PC-3 (cell line): ENCODE results near the gene TCP1. TPM values are rescaled to one million over a fixed set of nuclear protein-coding genes. Genes with fewer than 3 reads are reported as not detected.
"Not testable (repeated sequence)": the region's sequence is repeated elsewhere in the genome, so short reads cannot be mapped to it uniquely, and the experiment has no call there.

ENCODE experiments used
- ATAC-seq: fragments of 200-7000 bp; cut with Tn5 transposase; 2 replicates; pipeline ENCODE4 v1.9.1; 2020; ENCODE audit warnings: mild to moderate bottlenecking, moderate library complexity
- BruUV-seq: library from RNA; stranded (reverse); fragments of 400-500 nt; replicated peaks from 2 replicates; lab custom pipeline; 2021; lab: Mats Ljungman, UMichigan
- CTCF ChIA-PET: fragments of 300-600 bp; sonication (Branson Sonifier 250); formaldehyde crosslinking; loops from one replicate; lab custom pipeline; 2022; ENCODE audit warnings: antibody characterized with exemption; lab: Charles Lee
- POLR2A ChIA-PET: fragments of 300-600 bp; sonication (Branson Sonifier 250); formaldehyde crosslinking; loops from one replicate; lab custom pipeline; 2022; ENCODE audit warnings: antibody characterized with exemption; ENCODE audit not compliant: unreplicated experiment; lab: Charles Lee
- DNase-seq: peaks from one replicate; pipeline ENCODE4 v3.0.0-alpha.2; 2015
- H2AFZ ChIP-seq: fragments of 300-600 bp; sonication (generic); 2 replicates; pipeline ENCODE4 v1.6.0; 2016; ENCODE audit warnings: antibody characterized with exemption, low read length
- H3F3A ChIP-seq: fragments of 300-600 bp; sonication (generic); one replicate; pipeline ENCODE4 v1.6.0; 2017; ENCODE audit warnings: antibody characterized with exemption, low read length, control low read depth, mild to moderate bottlenecking; ENCODE audit not compliant: unreplicated experiment
- H3K27ac ChIP-seq: fragments of 300-600 bp; sonication (generic); 2 replicates; pipeline ENCODE4 v1.5.1; 2016; ENCODE audit warnings: mild to moderate bottlenecking, low read length
- H3K27me3 ChIP-seq: fragments of 300-600 bp; sonication (generic); 2 replicates; pipeline ENCODE4 v1.6.1; 2016; ENCODE audit warnings: low read length, mixed read lengths
- H3K36me3 ChIP-seq: fragments of 300-600 bp; sonication (generic); 2 replicates; pipeline ENCODE4 v1.6.1; 2016; ENCODE audit warnings: low read depth, mixed run types, low read length, mixed read lengths
- H3K4me1 ChIP-seq: fragments of 300-600 bp; sonication (generic); 2 replicates; pipeline ENCODE4 v1.5.1; 2016; ENCODE audit warnings: low read length; ENCODE audit not compliant: insufficient read depth
- H3K4me2 ChIP-seq: fragments of 300-600 bp; sonication (generic); 2 replicates; pipeline ENCODE4 v1.6.0; 2016; ENCODE audit warnings: low read length
- H3K4me3 ChIP-seq: fragments of 300-600 bp; sonication (generic); 2 replicates; pipeline ENCODE4 v1.5.1; 2016; ENCODE audit warnings: mild to moderate bottlenecking, low read length, mixed read lengths
- H3K79me2 ChIP-seq: fragments of 300-600 bp; sonication (generic); 2 replicates; pipeline ENCODE4 v1.6.1; 2017; ENCODE audit warnings: low read length, mixed read lengths
- H3K9ac ChIP-seq: fragments of 300-600 bp; sonication (generic); 2 replicates; pipeline ENCODE4 v1.6.0; 2016; ENCODE audit warnings: mild to moderate bottlenecking, low read length
- H3K9me2 ChIP-seq: fragments of 300-600 bp; sonication (generic); replicated peaks from 2 replicates; pipeline ENCODE4 v1.6.1; 2016; ENCODE audit warnings: mixed run types, low read length, mixed read lengths
- H3K9me3 ChIP-seq: fragments of 300-600 bp; sonication (generic); 2 replicates; pipeline ENCODE4 v1.6.1; 2016; ENCODE audit warnings: low read length, mixed read lengths
- H4K20me1 ChIP-seq: fragments of 300-600 bp; sonication (generic); 2 replicates; pipeline ENCODE4 v1.6.1; 2016; ENCODE audit warnings: low read length, mixed read lengths
- EZH2 ChIP-seq: fragments of 300-600 bp; sonication (generic); IDR thresholded peaks from one replicate; pipeline ENCODE4 v1.6.1; 2017; ENCODE audit warnings: antibody characterized with exemption, mild to moderate bottlenecking, low read length; ENCODE audit not compliant: unreplicated experiment
- EZH2phosphoT487 ChIP-seq: fragments of 300-600 bp; sonication (generic); IDR thresholded peaks from 2 replicates; pipeline ENCODE4 v1.6.1; 2018; ENCODE audit warnings: mild to moderate bottlenecking, antibody characterized with exemption, low read length, borderline replicate concordance
- intact Hi-C: fragments of 100-400 bp; cut with micrococcal nuclease; formaldehyde crosslinking; loops from 2 replicates; pipeline ENCODE4 v1.9.0; 2023
- total RNA-seq: library from RNA; depleted of rRNA; stranded (reverse); fragments of >200 nt; gene quantifications from 2 replicates; pipeline ENCODE4 v1.2.3, GENCODE V29; 2014
- TF ChIP-seq, protein P1 (sequence below): fragments of 300-600 bp; sonication (generic); conservative IDR thresholded peaks from 2 replicates; pipeline ENCODE4 v1.5.1; 2017; ENCODE audit warnings: antibody characterized with exemption, low read depth, mild to moderate bottlenecking, low read length

The TCP1 gene
- total RNA-seq, 1 experiment from 2014 or later, result 280 TPM

DNA sequence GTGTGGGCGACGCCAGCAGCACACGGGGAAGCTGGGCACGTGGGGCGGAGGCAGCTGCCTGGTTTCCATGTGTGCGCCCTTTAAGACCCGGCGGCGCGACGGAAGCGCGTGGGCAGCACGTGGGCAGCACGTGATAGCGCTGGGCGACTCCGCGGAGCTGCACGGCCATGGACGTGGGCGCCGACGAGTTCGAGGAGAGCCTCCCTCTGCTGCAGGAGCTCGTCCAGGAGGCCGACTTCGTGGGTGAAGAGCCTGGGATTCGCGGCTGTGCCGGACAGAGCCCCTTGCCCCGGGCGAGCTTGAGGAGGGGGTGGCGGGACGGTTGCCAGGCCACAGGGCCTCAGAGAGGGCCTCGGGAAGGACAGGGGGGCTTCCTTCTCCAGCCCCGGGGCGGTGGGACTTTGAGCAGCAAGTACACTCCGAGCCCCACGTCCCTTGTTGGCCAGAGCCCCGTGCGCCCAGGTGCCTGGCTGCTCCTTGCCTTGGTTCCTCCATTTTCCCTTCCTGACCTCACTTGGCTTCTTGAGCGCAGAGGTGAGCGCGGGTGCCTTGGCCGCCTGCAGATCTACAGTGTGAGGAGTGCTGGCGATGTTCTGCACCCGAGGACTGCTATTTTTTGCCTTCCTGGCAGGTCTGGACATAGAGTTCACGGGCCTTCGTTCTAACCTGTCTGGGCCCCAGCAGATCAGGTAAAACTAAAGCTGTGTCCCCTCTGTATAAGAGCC lies 10.9 kb upstream of the TCP1 start, which contains the start of gene PNLDC1:
Gene PNLDC1 (plus strand): TSS at position 136 of the 725 bp plus-strand sequence. CDS start 32 bp downstream, at position 168.
- intact Hi-C loops, result no loop called here
- POLR2A ChIA-PET, result no interaction called here
- no peaks in the 10 kb centered on the region for H4K20me1 ChIP-seq
- DNase-seq, result no peak
- no peak within 1 kb of the TSS for H3K4me3 ChIP-seq
- no peaks in the 10 kb centered on the region for H3K9me3 ChIP-seq
- H3K79me2 ChIP-seq, result no peaks in the 10 kb centered on the region
- H3K36me3 ChIP-seq, result peaks cover 16% of the 10 kb centered on the region
- BruUV-seq, result no TSS peak
- H3K4me2 ChIP-seq, result no peak within 1 kb of the TSS
- H3K9me2 ChIP-seq, result no peaks in the 10 kb centered on the region
- H3K4me1 ChIP-seq, result no peaks in the 10 kb centered on the region
- no peak within 1 kb of the TSS for H3K27ac ChIP-seq
- CTCF ChIA-PET, result no interaction called here
- no peak within 1 kb of the TSS for H2AFZ ChIP-seq
- TF ChIP-seq EZH2 (no peak), EZH2phosphoT487 (no peak)
- TF ChIP-seq, protein P1, sequence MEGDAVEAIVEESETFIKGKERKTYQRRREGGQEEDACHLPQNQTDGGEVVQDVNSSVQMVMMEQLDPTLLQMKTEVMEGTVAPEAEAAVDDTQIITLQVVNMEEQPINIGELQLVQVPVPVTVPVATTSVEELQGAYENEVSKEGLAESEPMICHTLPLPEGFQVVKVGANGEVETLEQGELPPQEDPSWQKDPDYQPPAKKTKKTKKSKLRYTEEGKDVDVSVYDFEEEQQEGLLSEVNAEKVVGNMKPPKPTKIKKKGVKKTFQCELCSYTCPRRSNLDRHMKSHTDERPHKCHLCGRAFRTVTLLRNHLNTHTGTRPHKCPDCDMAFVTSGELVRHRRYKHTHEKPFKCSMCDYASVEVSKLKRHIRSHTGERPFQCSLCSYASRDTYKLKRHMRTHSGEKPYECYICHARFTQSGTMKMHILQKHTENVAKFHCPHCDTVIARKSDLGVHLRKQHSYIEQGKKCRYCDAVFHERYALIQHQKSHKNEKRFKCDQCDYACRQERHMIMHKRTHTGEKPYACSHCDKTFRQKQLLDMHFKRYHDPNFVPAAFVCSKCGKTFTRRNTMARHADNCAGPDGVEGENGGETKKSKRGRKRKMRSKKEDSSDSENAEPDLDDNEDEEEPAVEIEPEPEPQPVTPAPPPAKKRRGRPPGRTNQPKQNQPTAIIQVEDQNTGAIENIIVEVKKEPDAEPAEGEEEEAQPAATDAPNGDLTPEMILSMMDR, result no peak
- no peaks in the 10 kb centered on the region for H3K27me3 ChIP-seq
- H3K9ac ChIP-seq, result no peak within 1 kb of the TSS
- H3F3A ChIP-seq, result no peaks in the 10 kb centered on the region
- no peak for ATAC-seq

DNA sequence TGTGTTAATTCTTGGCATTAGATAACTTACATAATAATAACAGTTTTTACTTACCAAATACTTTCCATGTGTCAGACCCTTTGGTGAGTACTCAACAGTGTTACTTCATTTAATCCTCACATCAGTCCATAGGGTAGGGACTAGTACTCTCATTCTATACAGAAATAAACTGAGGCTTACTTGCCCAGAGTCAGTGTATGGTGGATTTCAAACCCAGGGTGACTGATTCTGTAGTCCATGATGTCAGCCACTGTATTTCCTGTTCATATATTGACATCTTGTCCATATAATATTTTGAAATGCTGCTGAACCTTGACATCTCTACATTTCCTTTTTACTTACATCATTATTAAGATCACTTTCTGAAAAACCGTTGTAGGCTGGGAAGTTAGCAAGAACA lies 8.2 kb upstream of the TCP1 start:
- Histone ChIP-seq H3F3A (no peaks in the 10 kb centered on the region), H3K36me3 (peaks cover 20% of the 10 kb centered on the region), H4K20me1 (no peaks in the 10 kb centered on the region), H2AFZ (no peak overlapping the region), H3K79me2 (peaks cover 19% of the 10 kb centered on the region), H3K27me3 (no peaks in the 10 kb centered on the region), H3K9me2 (no peaks in the 10 kb centered on the region), H3K4me2 (no peak overlapping the region), H3K27ac (no peak overlapping the region), H3K9me3 (no peaks in the 10 kb centered on the region), H3K4me3 (no peak overlapping the region), H3K4me1 (peaks cover 1% of the 10 kb centered on the region; the same call in 1 of the 2 replicates), H3K9ac (no peak overlapping the region)
- CTCF ChIA-PET, result no interaction called here
- TF ChIP-seq, protein P1, result no peak
- no peak for TF ChIP-seq EZH2phosphoT487
- no peak for TF ChIP-seq EZH2
- intact Hi-C loops, result no loop called here
- POLR2A ChIA-PET, result no interaction called here
- DNase-seq (no peak), ATAC-seq (no peak)
- BruUV-seq, result no TSS peak

DNA sequence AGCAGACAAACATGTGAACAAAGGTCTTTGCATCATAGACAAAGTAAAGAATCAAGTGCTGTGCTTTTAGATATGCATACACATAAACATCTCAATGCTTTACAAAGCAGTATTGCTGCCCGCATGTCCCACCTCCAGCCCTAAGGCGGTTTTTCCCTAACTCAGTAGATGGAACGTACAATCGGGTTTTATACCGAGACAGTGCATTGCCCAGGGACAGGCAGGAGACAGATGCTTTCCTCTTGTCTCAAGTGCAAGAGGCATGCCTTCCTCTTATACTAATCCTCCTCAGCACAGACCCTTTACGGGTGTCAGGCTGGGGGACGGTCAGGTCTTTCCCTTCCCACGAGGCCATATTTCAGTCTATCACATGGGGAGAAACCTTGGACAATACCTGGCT lies 5.6 kb upstream of the TCP1 start:
- ATAC-seq, H3K27me3 ChIP-seq, POLR2A ChIA-PET, H3K4me2 ChIP-seq, H3K27ac ChIP-seq, BruUV-seq, intact Hi-C loops, H3K9ac ChIP-seq, H3K9me2 ChIP-seq, H3K4me1 ChIP-seq, H3F3A ChIP-seq, CTCF ChIA-PET, H3K4me3 ChIP-seq, H4K20me1 ChIP-seq, H3K9me3 ChIP-seq, DNase-seq, H2AFZ ChIP-seq: not testable (repeated sequence)
- Histone ChIP-seq H3K36me3 (peaks cover 27% of the 10 kb centered on the region), H3K79me2 (peaks cover 41% of the 10 kb centered on the region)
